ENCODE measurements around the gene SYNDIG1. TPM values are rescaled to one million over a fixed set of nuclear protein-coding genes. Genes with fewer than 3 reads are reported as not detected.

The SYNDIG1 gene
- total RNA-seq, 1 experiment from 2014 or later = 5.4 TPM

- H2BK15ac ChIP-seq (ENCODE audit: low read depth, low read length) = no peak overlapping the region
- H3T11ph ChIP-seq (ENCODE audit: low read length) = no peak overlapping the region
- no peak overlapping the region for H3K4ac ChIP-seq (ENCODE audit: low read depth, low read length)
- H3K23me2 ChIP-seq (ENCODE audit: insufficient read length, low read depth, low read length, poor library complexity, severe bottlenecking) = no peaks in the 10 kb centered on the region
- H3K27ac ChIP-seq (ENCODE audit: insufficient read length, low read depth, low read length) = no peak overlapping the region
- H3K36me3 Mint-ChIP-seq (ENCODE audit: insufficient read depth in 1 of 3, low read depth in 3 of 3) = peaks cover 2 to 6% (median 2%) of the 10 kb centered on the region in 3 experiments; a peak in 4 of 7 replicates
- H3K14ac ChIP-seq (ENCODE audit: insufficient read depth, low read length) = no peak overlapping the region
- no peaks in the 10 kb centered on the region for H4K20me1 ChIP-seq (ENCODE audit: control insufficient read depth, insufficient read depth, insufficient read length)
- H4K91ac ChIP-seq (ENCODE audit: insufficient read length, low read depth, low read length) = no peak overlapping the region
- H3K56ac ChIP-seq (ENCODE audit: insufficient read length, low read depth, low read length) = no peak overlapping the region
- no peak overlapping the region for H3K18ac ChIP-seq (ENCODE audit: insufficient read length, low read depth, low read length)
- H3K4me3 Mint-ChIP-seq = no peak overlapping the region
- no peaks in the 10 kb centered on the region for H3K79me2 ChIP-seq (ENCODE audit: insufficient read depth, low read length)
- H3K9me3 ChIP-seq (ENCODE audit: control insufficient read depth, low read depth, low read length) = no peaks in the 10 kb centered on the region
- H3K27ac Mint-ChIP-seq = no peak overlapping the region; a peak in 1 of 7 replicates
- H2BK20ac ChIP-seq (ENCODE audit: low read depth, low read length, poor library complexity, severe bottlenecking) = no peak overlapping the region
- no peak overlapping the region for H2BK5ac ChIP-seq (ENCODE audit: insufficient read length, low read length)
- no peak overlapping the region for H4K8ac ChIP-seq (replicated peaks; ENCODE audit: insufficient read length, low read depth, low read length)
- H3K4me2 ChIP-seq (ENCODE audit: insufficient read depth, insufficient read length, low read length) = no peak overlapping the region
- TF ChIP-seq CTCF (conservative IDR thresholded peaks at IDR 0.05) = no peak
- no peaks in the 10 kb centered on the region for H3K27me3 Mint-ChIP-seq (ENCODE audit: low read depth)
- H2BK120ac ChIP-seq (ENCODE audit: low read depth, low read length, poor library complexity, severe bottlenecking) = no peak overlapping the region
- H3K9me3 Mint-ChIP-seq = no peaks in the 10 kb centered on the region
- H3K23ac ChIP-seq (ENCODE audit: insufficient read length, low read depth, low read length) = no peak overlapping the region
- no peaks in the 10 kb centered on the region for H3K27me3 ChIP-seq (ENCODE audit: insufficient read depth, low read length)
- no peak overlapping the region for H2BK12ac ChIP-seq (ENCODE audit: insufficient read length, low read depth, low read length)
- no peak overlapping the region for H2AK5ac ChIP-seq (ENCODE audit: insufficient read length, low read length)
- no peak overlapping the region for H3K9ac ChIP-seq (ENCODE audit: extremely low read depth, insufficient read length, low read length)
- no peak overlapping the region for H4K5ac ChIP-seq (ENCODE audit: insufficient read length, low read depth, low read length)
- no peaks in the 10 kb centered on the region for H3K79me1 ChIP-seq (ENCODE audit: insufficient read depth, low read depth, low read length, poor library complexity, severe bottlenecking)
- WGBS (ENCODE audit: extremely low coverage, insufficient read length, low lambda C conversion rate) = no CpG with 5 or more reads among the region's 9 CpGs
- peaks cover 0 to 13% of the 10 kb centered on the region in 2 experiments; a peak in 2 of 4 replicates for H3K4me1 Mint-ChIP-seq
- no peak overlapping the region for H2AFZ ChIP-seq (ENCODE audit: low read length)
- no peaks in the 10 kb centered on the region for H3K4me1 ChIP-seq (ENCODE audit: insufficient read depth, low read length)
- DNase-seq = peak; percentile 19
These were observed 34.0 kb downstream of the SYNDIG1 start for GRCh38 chr20:24503352-24503931.
